GM06990 (cell line): ENCODE results near the gene TENM3.

Source experiments
- DNase-seq: peaks from one replicate; pipeline ENCODE4 v3.0.0-alpha.2; 2011; ENCODE audit not compliant: insufficient read length; ENCODE audit errors: extremely low read depth
- H3K27me3 ChIP-seq: replicated peaks from 2 replicates; pipeline ENCODE4 v1.6.0; 2011; ENCODE audit warnings: low read length; ENCODE audit not compliant: control insufficient read depth, insufficient read depth
- H3K36me3 ChIP-seq: 2 replicates; pipeline ENCODE4 v1.5.1; 2011; ENCODE audit warnings: low read length; ENCODE audit not compliant: control insufficient read depth, insufficient read depth
- H3K4me3 ChIP-seq: replicated peaks from 2 replicates; pipeline ENCODE4 v1.5.1; 2011; ENCODE audit warnings: low read depth, mild to moderate bottlenecking, control low read depth, low read length
- CTCF ChIP-seq: IDR thresholded peaks from 2 replicates; pipeline ENCODE4 v1.5.1; 2011; ENCODE audit warnings: low read length, control low read depth, mild to moderate bottlenecking, inconsistent platforms; ENCODE audit not compliant: insufficient read depth, poor library complexity, severe bottlenecking

TENM3 gene

GRCh38 chr4:182645511-182645910 lies 402.3 kb downstream of the TENM3 start:
- TF ChIP-seq CTCF, result no peak
- Histone ChIP-seq H3K27me3 (no peaks in the 10 kb centered on the region), H3K4me3 (no peak overlapping the region), H3K36me3 (no peaks in the 10 kb centered on the region)
- no peak for DNase-seq

GRCh38 chr4:182647646-182648300 lies 404.6 kb downstream of the TENM3 start:
- no peak overlapping the region for H3K4me3 ChIP-seq
- no peak for DNase-seq
- no peak for TF ChIP-seq CTCF
- H3K36me3 ChIP-seq, result no peaks in the 10 kb centered on the region
- no peaks in the 10 kb centered on the region for H3K27me3 ChIP-seq

GRCh38 chr4:182648766-182649165 lies 405.6 kb downstream of the TENM3 start:
- no peak for TF ChIP-seq CTCF
- H3K36me3 ChIP-seq, result no peaks in the 10 kb centered on the region
- no peaks in the 10 kb centered on the region for H3K27me3 ChIP-seq
- DNase-seq, result no peak
- no peak overlapping the region for H3K4me3 ChIP-seq

GRCh38 chr4:182649698-182650477 lies 406.7 kb downstream of the TENM3 start:
- no peak for DNase-seq
- H3K36me3 ChIP-seq, result no peaks in the 10 kb centered on the region
- H3K27me3 ChIP-seq, result no peaks in the 10 kb centered on the region
- no peak for TF ChIP-seq CTCF
- no peak overlapping the region for H3K4me3 ChIP-seq

GRCh38 chr4:182653596-182653995 lies 410.4 kb downstream of the TENM3 start:
- Histone ChIP-seq H3K27me3 (no peaks in the 10 kb centered on the region), H3K36me3 (no peaks in the 10 kb centered on the region), H3K4me3 (no peak overlapping the region)
- DNase-seq, result no peak
- no peak for TF ChIP-seq CTCF
